Activated naive CD8-positive, alpha-beta T cell (primary cell): Measurements from ENCODE around the gene TIGIT.

ENCODE experiments used
- H3K27ac Mint-ChIP-seq: one replicate; pipeline ENCODE4 v1.8.0; 2021; ENCODE audit warnings: mixed read lengths
- H3K27me3 Mint-ChIP-seq: one replicate; pipeline ENCODE4 v1.8.0; 2021; ENCODE audit warnings: mixed read lengths
- H3K36me3 Mint-ChIP-seq: one replicate; pipeline ENCODE4 v1.8.0; 2021; ENCODE audit warnings: mixed read lengths
- H3K4me1 Mint-ChIP-seq: one replicate; pipeline ENCODE4 v1.8.0; 2021; ENCODE audit warnings: low read depth, mixed read lengths
- H3K4me3 Mint-ChIP-seq: one replicate; pipeline ENCODE4 v1.8.0; 2021; ENCODE audit warnings: mild to moderate bottlenecking, mixed read lengths
- H3K9me3 Mint-ChIP-seq: one replicate; pipeline ENCODE4 v1.8.0; 2021; ENCODE audit warnings: low read depth, mixed read lengths

TIGIT gene

GRCh38 chr3:114299421-114299820 is 5.6 kb downstream of the TIGIT start:
- H3K4me3 Mint-ChIP-seq, result peak overlapping the region; percentile 38
- H3K9me3 Mint-ChIP-seq, result no peaks in the 10 kb centered on the region
- peaks cover 21% of the 10 kb centered on the region for H3K4me1 Mint-ChIP-seq
- H3K36me3 Mint-ChIP-seq, result peaks cover 2% of the 10 kb centered on the region
- H3K27ac Mint-ChIP-seq, result peak overlapping the region; percentile 66
- H3K27me3 Mint-ChIP-seq, result no peaks in the 10 kb centered on the region

- Mint-ChIP-seq H3K36me3 (peaks cover 4% of the 10 kb centered on the region), H3K4me1 (peaks cover 15% of the 10 kb centered on the region), H3K4me3 (peak overlapping the region; percentile 38), H3K27ac (peak overlapping the region; percentile 3), H3K27me3 (no peaks in the 10 kb centered on the region), H3K9me3 (no peaks in the 10 kb centered on the region)
Observed at GRCh38 chr3:114299941-114300624, 6.3 kb downstream of the TIGIT start.

- Mint-ChIP-seq H3K27ac (peak overlapping the region; percentile 98), H3K4me3 (peak overlapping the region; percentile 60), H3K27me3 (no peaks in the 10 kb centered on the region), H3K9me3 (no peaks in the 10 kb centered on the region), H3K36me3 (peaks cover 22% of the 10 kb centered on the region), H3K4me1 (peaks cover 40% of the 10 kb centered on the region)
Observed at GRCh38 chr3:114307222-114307830, 13.5 kb downstream of the TIGIT start.

GRCh38 chr3:114307832-114308231 is 14.0 kb downstream of the TIGIT start:
- Mint-ChIP-seq H3K9me3 (no peaks in the 10 kb centered on the region), H3K27me3 (no peaks in the 10 kb centered on the region), H3K4me3 (peak overlapping the region; percentile 60), H3K27ac (peak overlapping the region; percentile 98), H3K36me3 (peaks cover 22% of the 10 kb centered on the region), H3K4me1 (peaks cover 41% of the 10 kb centered on the region)

GRCh38 chr3:114308377-114308776 is 14.5 kb downstream of the TIGIT start:
- Mint-ChIP-seq H3K36me3 (peaks cover 25% of the 10 kb centered on the region), H3K27me3 (no peaks in the 10 kb centered on the region), H3K4me1 (peaks cover 45% of the 10 kb centered on the region), H3K4me3 (peak overlapping the region; percentile 49), H3K27ac (peak overlapping the region; percentile 98), H3K9me3 (no peaks in the 10 kb centered on the region)

GRCh38 chr3:114308830-114309229 is 15.0 kb downstream of the TIGIT start:
- no peaks in the 10 kb centered on the region for H3K27me3 Mint-ChIP-seq
- H3K9me3 Mint-ChIP-seq, result no peaks in the 10 kb centered on the region
- peaks cover 50% of the 10 kb centered on the region for H3K4me1 Mint-ChIP-seq
- peaks cover 26% of the 10 kb centered on the region for H3K36me3 Mint-ChIP-seq
- H3K4me3 Mint-ChIP-seq, result peak overlapping the region; percentile 49
- H3K27ac Mint-ChIP-seq, result peak overlapping the region; percentile 98

- peak overlapping the region; percentile 92 for H3K27ac Mint-ChIP-seq
- H3K36me3 Mint-ChIP-seq, result peaks cover 23% of the 10 kb centered on the region
- H3K27me3 Mint-ChIP-seq, result no peaks in the 10 kb centered on the region
- no peaks in the 10 kb centered on the region for H3K9me3 Mint-ChIP-seq
- H3K4me3 Mint-ChIP-seq, result peak overlapping the region; percentile 36
- peaks cover 64% of the 10 kb centered on the region for H3K4me1 Mint-ChIP-seq
Observed at GRCh38 chr3:114310695-114311094, 16.9 kb downstream of the TIGIT start.

GRCh38 chr3:114313426-114313825 is 19.6 kb downstream of the TIGIT start:
- H3K36me3 Mint-ChIP-seq, result peaks cover 10% of the 10 kb centered on the region
- no peaks in the 10 kb centered on the region for H3K27me3 Mint-ChIP-seq
- peak overlapping the region; percentile 94 for H3K27ac Mint-ChIP-seq
- H3K4me3 Mint-ChIP-seq, result no peak overlapping the region
- H3K9me3 Mint-ChIP-seq, result no peaks in the 10 kb centered on the region
- H3K4me1 Mint-ChIP-seq, result peaks cover 66% of the 10 kb centered on the region

GRCh38 chr3:114314282-114314681 is 20.5 kb downstream of the TIGIT start:
- Mint-ChIP-seq H3K9me3 (no peaks in the 10 kb centered on the region), H3K27ac (peak overlapping the region; percentile 94), H3K36me3 (peaks cover 12% of the 10 kb centered on the region), H3K4me1 (peaks cover 65% of the 10 kb centered on the region), H3K4me3 (no peak overlapping the region), H3K27me3 (no peaks in the 10 kb centered on the region)

GRCh38 chr3:114318295-114318694 is 24.5 kb downstream of the TIGIT start:
- H3K4me1 Mint-ChIP-seq, result peaks cover 66% of the 10 kb centered on the region
- H3K36me3 Mint-ChIP-seq, result peaks cover 18% of the 10 kb centered on the region
- peak overlapping the region; percentile 91 for H3K27ac Mint-ChIP-seq
- no peaks in the 10 kb centered on the region for H3K27me3 Mint-ChIP-seq
- H3K4me3 Mint-ChIP-seq, result peak overlapping the region; percentile 24
- no peaks in the 10 kb centered on the region for H3K9me3 Mint-ChIP-seq

- Mint-ChIP-seq H3K4me1 (peaks cover 67% of the 10 kb centered on the region), H3K27me3 (no peaks in the 10 kb centered on the region), H3K4me3 (no peak overlapping the region), H3K9me3 (no peaks in the 10 kb centered on the region), H3K36me3 (peaks cover 16% of the 10 kb centered on the region), H3K27ac (peak overlapping the region; percentile 91)
Observed at GRCh38 chr3:114319453-114319852, 25.6 kb downstream of the TIGIT start.

GRCh38 chr3:114320246-114320645 is 26.4 kb downstream of the TIGIT start:
- no peaks in the 10 kb centered on the region for H3K27me3 Mint-ChIP-seq
- peaks cover 69% of the 10 kb centered on the region for H3K4me1 Mint-ChIP-seq
- H3K36me3 Mint-ChIP-seq, result peaks cover 12% of the 10 kb centered on the region
- no peak overlapping the region for H3K4me3 Mint-ChIP-seq
- no peaks in the 10 kb centered on the region for H3K9me3 Mint-ChIP-seq
- H3K27ac Mint-ChIP-seq, result peak overlapping the region; percentile 12

- Mint-ChIP-seq H3K27me3 (no peaks in the 10 kb centered on the region), H3K27ac (peak overlapping the region; percentile 78), H3K4me1 (peaks cover 70% of the 10 kb centered on the region), H3K36me3 (peaks cover 14% of the 10 kb centered on the region), H3K9me3 (no peaks in the 10 kb centered on the region), H3K4me3 (peak overlapping the region; percentile 0)
Observed at GRCh38 chr3:114323546-114324254, 29.9 kb downstream of the TIGIT start.

GRCh38 chr3:114327665-114328064 is 33.8 kb downstream of the TIGIT start:
- H3K4me1 Mint-ChIP-seq, result peaks cover 81% of the 10 kb centered on the region
- H3K9me3 Mint-ChIP-seq, result no peaks in the 10 kb centered on the region
- peak overlapping the region; percentile 93 for H3K27ac Mint-ChIP-seq
- H3K27me3 Mint-ChIP-seq, result no peaks in the 10 kb centered on the region
- peaks cover 13% of the 10 kb centered on the region for H3K36me3 Mint-ChIP-seq
- peak overlapping the region; percentile 64 for H3K4me3 Mint-ChIP-seq

GRCh38 chr3:114328345-114328744 is 34.5 kb downstream of the TIGIT start:
- no peaks in the 10 kb centered on the region for H3K9me3 Mint-ChIP-seq
- H3K36me3 Mint-ChIP-seq, result peaks cover 11% of the 10 kb centered on the region
- H3K4me1 Mint-ChIP-seq, result peaks cover 82% of the 10 kb centered on the region
- peak overlapping the region; percentile 66 for H3K4me3 Mint-ChIP-seq
- peak overlapping the region; percentile 93 for H3K27ac Mint-ChIP-seq
- no peaks in the 10 kb centered on the region for H3K27me3 Mint-ChIP-seq
